HEK293 (cell line): ENCODE measurements around the gene LAT.

Source experiments
- ZFHX2 ChIP-seq: fragments of 450-650 bp; formaldehyde crosslinking; conservative IDR thresholded peaks from 2 replicates; pipeline ENCODE4 v1.5.1; 2016; ENCODE audit warnings: missing biosample characterization, missing genetic modification characterization
- ZNF184 ChIP-seq: fragments of 450-650 bp; IDR thresholded peaks from 2 replicates; pipeline ENCODE4 v1.5.1; 2018; ENCODE audit warnings: missing biosample characterization, mild to moderate bottlenecking, missing genetic modification characterization
- ZNF768 ChIP-seq: fragments of 450-650 bp; formaldehyde crosslinking; IDR thresholded peaks from 2 replicates; pipeline ENCODE4 v1.5.1; 2018; ENCODE audit warnings: missing biosample characterization, mild to moderate bottlenecking, missing genetic modification characterization
- TF ChIP-seq, protein P1 (sequence below): fragments of 450-650 bp; formaldehyde crosslinking; IDR thresholded peaks from 2 replicates; pipeline ENCODE4 v1.5.1; 2016; ENCODE audit warnings: missing biosample characterization, missing genetic modification characterization
- TF ChIP-seq, protein P2 (sequence below): fragments of 450-650 bp; formaldehyde crosslinking; IDR thresholded peaks from 2 replicates; pipeline ENCODE4 v1.5.1; 2016; ENCODE audit warnings: missing biosample characterization, missing genetic modification characterization

DNA sequence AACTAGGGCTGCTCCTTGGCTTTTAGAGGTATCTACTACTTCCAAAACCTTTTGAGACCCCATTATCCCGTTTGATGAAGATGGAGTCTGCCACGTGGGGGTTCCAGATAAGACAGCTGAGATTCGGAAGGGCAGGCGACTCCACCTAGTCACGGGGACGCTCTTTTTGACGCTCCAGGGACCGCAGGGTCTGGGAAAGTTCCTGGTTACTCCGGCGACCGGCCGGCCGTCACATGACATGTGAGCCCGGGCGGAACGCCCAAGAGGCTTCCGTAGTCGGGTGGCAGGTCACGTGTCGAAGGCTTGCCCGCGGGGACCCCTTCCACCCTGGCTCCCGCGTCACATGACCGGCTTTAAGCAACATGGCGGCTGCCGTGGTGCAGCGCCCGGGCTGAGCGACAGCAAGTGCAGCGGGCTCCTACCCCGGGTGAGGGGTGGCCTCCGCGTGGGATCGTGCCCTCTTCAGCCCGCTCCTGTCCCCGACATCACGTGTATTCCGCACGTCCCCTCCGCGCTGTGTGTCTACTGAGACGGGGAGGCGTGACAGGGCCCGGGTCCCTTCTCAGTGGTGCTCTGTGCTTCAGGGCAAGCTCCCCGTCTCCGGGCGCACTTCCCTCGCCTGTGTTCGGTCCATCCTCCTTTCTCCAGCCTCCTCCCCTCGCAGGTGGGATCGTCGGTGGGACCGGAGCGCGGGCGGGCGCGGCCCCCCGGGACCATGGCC is 10.3 kb upstream of the LAT start, which contains the start of gene SPNS1:
- no peak for TF ChIP-seq ZFHX2
- TF ChIP-seq, protein P1, sequence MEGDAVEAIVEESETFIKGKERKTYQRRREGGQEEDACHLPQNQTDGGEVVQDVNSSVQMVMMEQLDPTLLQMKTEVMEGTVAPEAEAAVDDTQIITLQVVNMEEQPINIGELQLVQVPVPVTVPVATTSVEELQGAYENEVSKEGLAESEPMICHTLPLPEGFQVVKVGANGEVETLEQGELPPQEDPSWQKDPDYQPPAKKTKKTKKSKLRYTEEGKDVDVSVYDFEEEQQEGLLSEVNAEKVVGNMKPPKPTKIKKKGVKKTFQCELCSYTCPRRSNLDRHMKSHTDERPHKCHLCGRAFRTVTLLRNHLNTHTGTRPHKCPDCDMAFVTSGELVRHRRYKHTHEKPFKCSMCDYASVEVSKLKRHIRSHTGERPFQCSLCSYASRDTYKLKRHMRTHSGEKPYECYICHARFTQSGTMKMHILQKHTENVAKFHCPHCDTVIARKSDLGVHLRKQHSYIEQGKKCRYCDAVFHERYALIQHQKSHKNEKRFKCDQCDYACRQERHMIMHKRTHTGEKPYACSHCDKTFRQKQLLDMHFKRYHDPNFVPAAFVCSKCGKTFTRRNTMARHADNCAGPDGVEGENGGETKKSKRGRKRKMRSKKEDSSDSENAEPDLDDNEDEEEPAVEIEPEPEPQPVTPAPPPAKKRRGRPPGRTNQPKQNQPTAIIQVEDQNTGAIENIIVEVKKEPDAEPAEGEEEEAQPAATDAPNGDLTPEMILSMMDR = no peak
- no peak for TF ChIP-seq ZNF768
- TF ChIP-seq, protein P2, sequence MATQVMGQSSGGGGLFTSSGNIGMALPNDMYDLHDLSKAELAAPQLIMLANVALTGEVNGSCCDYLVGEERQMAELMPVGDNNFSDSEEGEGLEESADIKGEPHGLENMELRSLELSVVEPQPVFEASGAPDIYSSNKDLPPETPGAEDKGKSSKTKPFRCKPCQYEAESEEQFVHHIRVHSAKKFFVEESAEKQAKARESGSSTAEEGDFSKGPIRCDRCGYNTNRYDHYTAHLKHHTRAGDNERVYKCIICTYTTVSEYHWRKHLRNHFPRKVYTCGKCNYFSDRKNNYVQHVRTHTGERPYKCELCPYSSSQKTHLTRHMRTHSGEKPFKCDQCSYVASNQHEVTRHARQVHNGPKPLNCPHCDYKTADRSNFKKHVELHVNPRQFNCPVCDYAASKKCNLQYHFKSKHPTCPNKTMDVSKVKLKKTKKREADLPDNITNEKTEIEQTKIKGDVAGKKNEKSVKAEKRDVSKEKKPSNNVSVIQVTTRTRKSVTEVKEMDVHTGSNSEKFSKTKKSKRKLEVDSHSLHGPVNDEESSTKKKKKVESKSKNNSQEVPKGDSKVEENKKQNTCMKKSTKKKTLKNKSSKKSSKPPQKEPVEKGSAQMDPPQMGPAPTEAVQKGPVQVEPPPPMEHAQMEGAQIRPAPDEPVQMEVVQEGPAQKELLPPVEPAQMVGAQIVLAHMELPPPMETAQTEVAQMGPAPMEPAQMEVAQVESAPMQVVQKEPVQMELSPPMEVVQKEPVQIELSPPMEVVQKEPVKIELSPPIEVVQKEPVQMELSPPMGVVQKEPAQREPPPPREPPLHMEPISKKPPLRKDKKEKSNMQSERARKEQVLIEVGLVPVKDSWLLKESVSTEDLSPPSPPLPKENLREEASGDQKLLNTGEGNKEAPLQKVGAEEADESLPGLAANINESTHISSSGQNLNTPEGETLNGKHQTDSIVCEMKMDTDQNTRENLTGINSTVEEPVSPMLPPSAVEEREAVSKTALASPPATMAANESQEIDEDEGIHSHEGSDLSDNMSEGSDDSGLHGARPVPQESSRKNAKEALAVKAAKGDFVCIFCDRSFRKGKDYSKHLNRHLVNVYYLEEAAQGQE (tag by site-specific recombination) = 0 out of 2 replicates have a peak, but pooled peaks have one; percentile 24
- TF ChIP-seq ZNF184 (tag by site-specific recombination) = no peak
